Measurements from ENCODE around the gene GATA5.

DNA sequence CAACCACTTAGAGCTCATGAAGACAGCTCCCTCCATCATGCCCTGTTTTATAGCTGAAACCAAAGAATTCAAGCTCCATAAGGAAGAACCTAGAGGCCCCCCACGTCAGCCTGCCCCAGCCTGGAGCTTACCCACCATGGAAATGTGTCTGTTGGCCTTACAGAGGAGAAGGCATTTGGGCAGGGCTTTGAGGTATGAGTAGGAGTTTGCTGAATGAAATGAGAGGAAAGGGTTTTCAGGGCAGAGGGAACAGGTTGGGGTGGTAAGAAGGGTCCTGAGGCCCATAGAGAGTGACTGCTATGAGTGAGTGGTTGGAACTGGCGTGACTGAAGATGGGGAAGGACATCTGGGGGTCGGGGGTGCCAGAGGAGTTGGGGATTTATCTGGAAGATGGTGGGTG, 12.7 kb upstream of the GATA5 start:
- no peak for TF ChIP-seq GATA2 (IDR thresholded peaks at IDR 0.05; ENCODE audit: low read depth, low read length)
- TF ChIP-seq GATA3 (IDR thresholded peaks at IDR 0.05; ENCODE audit: low read depth, low read length) = no peak

Measured in SH-SY5Y (cell line).